HCT116 (cell line): ENCODE results near the gene BLOC1S2.
"Not testable (repeated sequence)": the region's sequence is repeated elsewhere in the genome, so short reads cannot be mapped to it uniquely, and the experiment has no call there.

Source experiments
- ATF3 ChIP-seq: IDR thresholded peaks from 2 replicates; pipeline ENCODE4 v1.6.1; 2012
- CTCF ChIP-seq, 3 experiments: fragments of 200-600 bp in 1 of 3; sonication (generic) in 1 of 3; IDR thresholded peaks in 2 of 3; conservative IDR thresholded peaks in 1 of 3; 2 replicates each; pipeline ENCODE4 v1.5.1; 2012 to 2017; ENCODE audit warnings: low read depth in 2 of 3, low read length in 2 of 3, antibody characterized with exemption in 1 of 3, borderline replicate concordance in 1 of 3, control low read depth in 1 of 3, mild to moderate bottlenecking in 1 of 3, mixed read lengths in 1 of 3, mixed run types in 1 of 3, moderate library complexity in 1 of 3; ENCODE audit not compliant: insufficient read depth in 1 of 3
- ELF1 ChIP-seq: IDR thresholded peaks from 2 replicates; pipeline ENCODE4 v1.6.1; 2012; ENCODE audit warnings: low read depth, borderline replicate concordance
- EZH2 ChIP-seq: fragments of 200-600 bp; sonication (generic); IDR thresholded peaks from 2 replicates; pipeline ENCODE4 v1.6.1; 2017; ENCODE audit warnings: antibody characterized with exemption, mixed run types
- EZH2phosphoT487 ChIP-seq: fragments of 200-600 bp; IDR thresholded peaks from 2 replicates; pipeline ENCODE4 v1.6.1; 2018; ENCODE audit warnings: antibody characterized with exemption, borderline replicate concordance
- JUND ChIP-seq: IDR thresholded peaks from 2 replicates; pipeline ENCODE4 v1.6.1; 2012
- MAX ChIP-seq: IDR thresholded peaks from 2 replicates; pipeline ENCODE4 v1.6.1; 2012
- POLR2A ChIP-seq: IDR thresholded peaks from 2 replicates; pipeline ENCODE4 v1.7.0; 2011; ENCODE audit warnings: borderline replicate concordance; ENCODE audit not compliant: insufficient read depth, insufficient read length; ENCODE audit errors: extremely low read depth
- POLR2AphosphoS5 ChIP-seq: IDR thresholded peaks from 2 replicates; pipeline ENCODE4 v1.6.1; 2011; ENCODE audit warnings: mild to moderate bottlenecking, low read depth, low read length, moderate library complexity
- RAD21 ChIP-seq: IDR thresholded peaks from 2 replicates; pipeline ENCODE4 v1.6.1; 2012; ENCODE audit warnings: low read depth, mild to moderate bottlenecking
- TCF7L2 ChIP-seq: IDR thresholded peaks from 2 replicates; pipeline ENCODE4 v1.7.0; 2011; ENCODE audit warnings: borderline replicate concordance, inconsistent platforms; ENCODE audit not compliant: insufficient read depth, insufficient read length; ENCODE audit errors: extremely low read depth
- ZFX ChIP-seq: fragments of 450-650 bp; IDR thresholded peaks from 2 replicates; pipeline ENCODE4 v1.6.1; 2017
- ZNF274 ChIP-seq: fragments of 200-500 bp; sonication (Bioruptor generic); IDR thresholded peaks from 2 replicates; pipeline ENCODE4 v1.6.1; 2014; ENCODE audit warnings: mild to moderate bottlenecking, low read depth, low read length, inconsistent platforms

- TF ChIP-seq CTCF (IDR thresholded peaks at IDR 0.05 in 2 of 3, conservative IDR thresholded peaks at IDR 0.05 in 1 of 3; ENCODE audit: borderline replicate concordance in 1 of 3, insufficient read depth in 1 of 3, low read depth in 2 of 3, low read length in 2 of 3); POLR2A; POLR2AphosphoS5; RAD21; ATF3; MAX; EZH2; EZH2phosphoT487; JUND; ELF1; ZFX; ZNF274; TCF7L2: not testable (repeated sequence)
Measured at GRCh38 chr10:100276971-100277370, 9.5 kb downstream of the BLOC1S2 start.
